ENCODE measurements around the gene TAS1R1. TPM values are rescaled to one million over a fixed set of nuclear protein-coding genes. Genes with fewer than 3 reads are reported as not detected.

The TAS1R1 gene
- total and polyA plus RNA-seq, 9 of the 15 experiments (the other 6 are each of a cell fraction or from before 2014, with no cell fraction given), result 0.06 TPM; not detected in 8

DNA sequence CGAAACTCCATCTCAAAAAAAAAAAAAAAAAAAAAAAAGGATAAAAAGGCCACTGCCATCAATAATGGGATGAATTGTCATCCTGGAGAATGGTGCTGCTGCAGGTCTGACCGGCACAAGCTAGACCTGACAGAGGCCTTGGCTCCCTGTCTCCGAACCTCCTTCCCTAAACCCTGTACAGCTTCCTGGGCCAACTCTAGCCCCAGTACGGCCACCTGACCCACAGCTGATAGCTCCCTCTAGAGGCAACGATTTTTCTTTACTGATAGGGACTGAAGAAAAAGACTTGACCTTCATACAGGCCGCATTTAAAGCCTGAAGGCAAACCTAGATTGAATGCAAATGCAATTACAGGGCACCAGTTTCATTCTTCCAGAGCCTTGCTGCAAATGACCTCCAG lies 31.5 kb upstream of the TAS1R1 start (continued):
- TF ChIP-seq SMC3 (conservative IDR thresholded peaks at IDR 0.05; ENCODE audit: insufficient read depth, low read depth, low read length) (peak; percentile 51), KDM4B (IDR thresholded peaks at IDR 0.05; ENCODE audit: borderline replicate concordance in 2 of 2, low read depth in 1 of 2) (no peak)
- TF ChIP-seq, protein P1, sequence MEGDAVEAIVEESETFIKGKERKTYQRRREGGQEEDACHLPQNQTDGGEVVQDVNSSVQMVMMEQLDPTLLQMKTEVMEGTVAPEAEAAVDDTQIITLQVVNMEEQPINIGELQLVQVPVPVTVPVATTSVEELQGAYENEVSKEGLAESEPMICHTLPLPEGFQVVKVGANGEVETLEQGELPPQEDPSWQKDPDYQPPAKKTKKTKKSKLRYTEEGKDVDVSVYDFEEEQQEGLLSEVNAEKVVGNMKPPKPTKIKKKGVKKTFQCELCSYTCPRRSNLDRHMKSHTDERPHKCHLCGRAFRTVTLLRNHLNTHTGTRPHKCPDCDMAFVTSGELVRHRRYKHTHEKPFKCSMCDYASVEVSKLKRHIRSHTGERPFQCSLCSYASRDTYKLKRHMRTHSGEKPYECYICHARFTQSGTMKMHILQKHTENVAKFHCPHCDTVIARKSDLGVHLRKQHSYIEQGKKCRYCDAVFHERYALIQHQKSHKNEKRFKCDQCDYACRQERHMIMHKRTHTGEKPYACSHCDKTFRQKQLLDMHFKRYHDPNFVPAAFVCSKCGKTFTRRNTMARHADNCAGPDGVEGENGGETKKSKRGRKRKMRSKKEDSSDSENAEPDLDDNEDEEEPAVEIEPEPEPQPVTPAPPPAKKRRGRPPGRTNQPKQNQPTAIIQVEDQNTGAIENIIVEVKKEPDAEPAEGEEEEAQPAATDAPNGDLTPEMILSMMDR (IDR thresholded peaks at IDR 0.05 in 2 of 3, conservative IDR thresholded peaks at IDR 0.05 in 1 of 3; ENCODE audit: insufficient read depth in 2 of 3, low read depth in 1 of 3, low read length in 3 of 3), result peak; percentile 84 to 93 (median 85)
- TF ChIP-seq, protein P2, sequence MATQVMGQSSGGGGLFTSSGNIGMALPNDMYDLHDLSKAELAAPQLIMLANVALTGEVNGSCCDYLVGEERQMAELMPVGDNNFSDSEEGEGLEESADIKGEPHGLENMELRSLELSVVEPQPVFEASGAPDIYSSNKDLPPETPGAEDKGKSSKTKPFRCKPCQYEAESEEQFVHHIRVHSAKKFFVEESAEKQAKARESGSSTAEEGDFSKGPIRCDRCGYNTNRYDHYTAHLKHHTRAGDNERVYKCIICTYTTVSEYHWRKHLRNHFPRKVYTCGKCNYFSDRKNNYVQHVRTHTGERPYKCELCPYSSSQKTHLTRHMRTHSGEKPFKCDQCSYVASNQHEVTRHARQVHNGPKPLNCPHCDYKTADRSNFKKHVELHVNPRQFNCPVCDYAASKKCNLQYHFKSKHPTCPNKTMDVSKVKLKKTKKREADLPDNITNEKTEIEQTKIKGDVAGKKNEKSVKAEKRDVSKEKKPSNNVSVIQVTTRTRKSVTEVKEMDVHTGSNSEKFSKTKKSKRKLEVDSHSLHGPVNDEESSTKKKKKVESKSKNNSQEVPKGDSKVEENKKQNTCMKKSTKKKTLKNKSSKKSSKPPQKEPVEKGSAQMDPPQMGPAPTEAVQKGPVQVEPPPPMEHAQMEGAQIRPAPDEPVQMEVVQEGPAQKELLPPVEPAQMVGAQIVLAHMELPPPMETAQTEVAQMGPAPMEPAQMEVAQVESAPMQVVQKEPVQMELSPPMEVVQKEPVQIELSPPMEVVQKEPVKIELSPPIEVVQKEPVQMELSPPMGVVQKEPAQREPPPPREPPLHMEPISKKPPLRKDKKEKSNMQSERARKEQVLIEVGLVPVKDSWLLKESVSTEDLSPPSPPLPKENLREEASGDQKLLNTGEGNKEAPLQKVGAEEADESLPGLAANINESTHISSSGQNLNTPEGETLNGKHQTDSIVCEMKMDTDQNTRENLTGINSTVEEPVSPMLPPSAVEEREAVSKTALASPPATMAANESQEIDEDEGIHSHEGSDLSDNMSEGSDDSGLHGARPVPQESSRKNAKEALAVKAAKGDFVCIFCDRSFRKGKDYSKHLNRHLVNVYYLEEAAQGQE (IDR thresholded peaks at IDR 0.05; ENCODE audit: borderline replicate concordance), result peak; percentile 31; the same call in 1 of the 2 replicates
- TF ChIP-seq, protein P2 (CRISPR knock-in tag; IDR thresholded peaks at IDR 0.05; ENCODE audit: low read depth), result no peak
